Activated T-cell treated with anti-CD3 and anti-CD28 coated beads, Interleukin-2, amount 50 U/mL, for 72 hours (primary cell): ENCODE data around the gene ROR1. TPM values are rescaled to one million over a fixed set of nuclear protein-coding genes. Genes with fewer than 3 reads are reported as not detected.
A peak's percentile ranks its signal among the peaks of the same experiment; 100 is the strongest.

Source experiments
- ATAC-seq, 2 donors: fragments of 150-1000 bp; cut with Tn5 transposase; replicated peaks in 1 of 2; 2 replicates each; pipeline ENCODE4 v1.10.0; 2021; ENCODE audit warnings: moderate library complexity in 2 of 2, mild to moderate bottlenecking in 1 of 2
- DNase-seq, 2 donors: peaks; one replicate each; pipeline ENCODE4 v3.0.0; 2021 to 2022; ENCODE audit warnings: mixed read lengths in 1 of 2
- H3K27ac Mint-ChIP-seq: one replicate; pipeline ENCODE4 v1.8.0; 2022; ENCODE audit warnings: mild to moderate bottlenecking, moderate library complexity, mixed read lengths
- H3K27me3 Mint-ChIP-seq: one replicate; pipeline ENCODE4 v1.8.0; 2022; ENCODE audit warnings: low read depth, mixed read lengths
- H3K36me3 Mint-ChIP-seq, 2 donors: one replicate each; pipeline ENCODE4 v1.8.0; 2022; ENCODE audit warnings: mixed read lengths in 2 of 2, mild to moderate bottlenecking in 1 of 2; ENCODE audit not compliant: insufficient read depth in 2 of 2
- H3K4me1 Mint-ChIP-seq: one replicate; pipeline ENCODE4 v1.8.0; 2022; ENCODE audit warnings: low read depth, mixed read lengths
- H3K4me3 Mint-ChIP-seq, 2 donors: one replicate each; pipeline ENCODE4 v1.8.0; 2022; ENCODE audit warnings: mild to moderate bottlenecking in 2 of 2, mixed read lengths in 2 of 2, moderate library complexity in 2 of 2
- H3K9me3 Mint-ChIP-seq, 2 donors: one replicate each; pipeline ENCODE4 v1.8.0; 2022; ENCODE audit warnings: mixed read lengths in 2 of 2
- total RNA-seq, 2 donors: library from RNA; stranded (reverse); gene quantifications; one replicate each; pipeline ENCODE4 v1.2.3, GENCODE V29; 2022

Gene ROR1
- total RNA-seq, 2 donors from 2014 or later: 0.19 TPM; not detected in 1

DNA sequence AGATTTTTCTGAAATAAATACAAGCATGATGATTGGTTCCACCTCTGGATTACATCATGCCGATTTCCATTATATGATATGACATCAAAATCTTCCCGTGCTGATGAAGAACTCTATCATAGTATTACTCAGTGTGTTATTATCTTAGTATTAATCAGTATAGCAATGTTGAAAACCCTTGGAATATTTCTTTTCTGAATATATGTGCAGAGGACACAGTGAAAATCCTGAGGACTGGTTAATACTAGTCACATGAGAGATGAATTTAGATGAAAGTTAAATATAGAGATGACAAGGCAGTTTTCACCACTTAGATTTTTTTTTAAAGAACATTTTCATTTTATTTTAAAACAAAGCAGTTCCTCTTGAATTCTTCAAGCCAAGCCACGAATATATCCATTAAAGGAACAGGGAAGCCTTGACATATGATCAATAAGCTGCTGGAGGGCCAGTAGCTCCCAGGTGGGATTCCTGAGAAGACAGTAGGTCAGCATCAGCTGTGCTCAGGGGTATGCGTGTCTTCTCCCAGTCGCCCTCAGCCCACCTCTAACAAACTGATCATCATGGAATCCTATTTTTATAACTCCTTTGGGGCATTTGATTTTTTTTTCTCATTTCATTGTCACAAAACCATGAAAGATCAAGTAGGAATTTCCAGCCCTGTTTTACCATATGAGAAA, 373.4 kb downstream of the ROR1 start:
- peaks cover 24% of the 10 kb centered on the region for H3K27me3 Mint-ChIP-seq
- ATAC-seq: no peak
- no peaks in the 10 kb centered on the region for H3K9me3 Mint-ChIP-seq
- no peaks in the 10 kb centered on the region for H3K36me3 Mint-ChIP-seq
- no peaks in the 10 kb centered on the region for H3K4me1 Mint-ChIP-seq
- no peak overlapping the region for H3K27ac Mint-ChIP-seq
- H3K4me3 Mint-ChIP-seq: no peak overlapping the region
- DNase-seq: no peak

DNA sequence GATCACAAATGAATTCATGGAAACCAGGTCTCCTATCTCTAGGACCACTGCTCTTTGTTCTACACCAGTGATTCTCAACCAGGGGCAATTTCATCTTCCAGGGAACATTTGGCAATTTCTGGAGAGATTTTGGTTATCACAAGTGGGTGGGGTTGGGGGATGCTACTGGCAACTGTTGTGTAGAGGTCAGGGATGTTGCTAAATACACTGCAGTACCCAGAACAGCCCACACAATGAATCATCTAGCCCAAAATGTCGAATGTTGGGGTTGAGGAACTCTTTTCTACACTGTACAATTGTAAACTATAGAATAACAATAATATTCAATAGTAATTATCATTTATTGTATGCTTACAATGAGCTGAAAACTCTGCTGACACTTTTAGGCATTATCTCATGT, 373.9 kb downstream of the ROR1 start:
- Mint-ChIP-seq H3K4me1 (no peaks in the 10 kb centered on the region), H3K9me3 (no peaks in the 10 kb centered on the region), H3K27ac (no peak overlapping the region), H3K4me3 (no peak overlapping the region), H3K27me3 (peaks cover 24% of the 10 kb centered on the region), H3K36me3 (no peaks in the 10 kb centered on the region)
- ATAC-seq: no peak
- no peak for DNase-seq

DNA sequence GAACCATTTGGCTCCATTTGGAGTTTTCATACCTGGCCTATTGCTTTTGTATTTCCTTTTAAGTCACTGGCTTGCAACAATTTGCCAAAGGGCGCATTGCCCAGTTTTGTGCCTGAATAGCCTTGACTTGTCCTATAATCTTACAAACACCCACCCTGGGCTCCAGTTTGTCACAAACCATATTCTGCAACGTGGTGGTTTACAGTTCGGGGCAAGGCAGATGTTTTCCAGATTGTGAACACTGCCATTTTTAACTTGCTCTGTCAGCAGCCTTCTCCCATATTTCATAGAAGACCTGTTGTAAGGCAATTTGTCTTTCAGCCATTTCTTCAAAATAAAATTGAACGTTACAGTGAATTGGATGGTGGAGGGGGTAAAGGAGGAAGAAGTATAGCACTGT, 376.4 kb downstream of the ROR1 start:
- ATAC-seq (no peak), DNase-seq (no peak)
- no peak overlapping the region for H3K27ac Mint-ChIP-seq
- no peaks in the 10 kb centered on the region for H3K9me3 Mint-ChIP-seq
- H3K4me1 Mint-ChIP-seq: no peaks in the 10 kb centered on the region
- H3K27me3 Mint-ChIP-seq: peaks cover 18% of the 10 kb centered on the region
- no peaks in the 10 kb centered on the region for H3K36me3 Mint-ChIP-seq
- no peak overlapping the region for H3K4me3 Mint-ChIP-seq

DNA sequence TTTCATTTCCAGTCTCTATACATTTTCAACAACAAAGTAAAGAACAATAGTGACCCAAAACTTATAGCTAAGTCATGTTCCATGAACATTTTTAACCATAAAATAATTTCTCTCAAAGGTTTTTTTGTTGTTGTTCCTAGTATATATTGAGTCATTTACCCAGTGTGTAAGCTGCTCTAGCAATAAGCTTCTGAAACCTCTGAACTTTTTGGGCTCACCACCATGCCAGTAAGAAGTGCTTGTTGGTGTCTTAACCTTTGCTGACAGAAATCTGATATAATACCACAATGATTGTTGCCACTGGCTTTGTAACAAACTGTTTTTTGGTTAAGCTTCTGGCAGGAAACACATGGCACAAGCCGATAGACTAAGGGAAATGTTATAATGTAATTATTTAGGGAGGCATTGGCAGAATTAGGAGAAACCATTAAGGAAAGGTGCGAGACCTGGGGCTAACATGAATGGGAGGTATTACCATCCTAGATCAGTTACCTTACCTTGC, 377.0 kb downstream of the ROR1 start:
- H3K4me1 Mint-ChIP-seq: no peaks in the 10 kb centered on the region
- DNase-seq (no peak), ATAC-seq (peak; percentile 59 to 66)
- no peaks in the 10 kb centered on the region for H3K9me3 Mint-ChIP-seq
- peaks cover 18% of the 10 kb centered on the region for H3K27me3 Mint-ChIP-seq
- no peak overlapping the region for H3K4me3 Mint-ChIP-seq
- H3K36me3 Mint-ChIP-seq: no peaks in the 10 kb centered on the region
- peak overlapping the region; percentile 22 for H3K27ac Mint-ChIP-seq

GRCh38 chr1:64155278-64155677, 381.5 kb downstream of the ROR1 start:
- Mint-ChIP-seq H3K4me1 (no peaks in the 10 kb centered on the region), H3K9me3 (no peaks in the 10 kb centered on the region), H3K4me3 (no peak overlapping the region), H3K27ac (no peak overlapping the region), H3K36me3 (no peaks in the 10 kb centered on the region), H3K27me3 (peaks cover 10% of the 10 kb centered on the region)
- DNase-seq (no peak), ATAC-seq (no peak)

- Mint-ChIP-seq H3K36me3 (no peaks in the 10 kb centered on the region), H3K9me3 (no peaks in the 10 kb centered on the region), H3K4me3 (no peak overlapping the region), H3K27me3 (peaks cover 10% of the 10 kb centered on the region), H3K27ac (no peak overlapping the region), H3K4me1 (no peaks in the 10 kb centered on the region)
- ATAC-seq (no peak), DNase-seq (no peak)
Measured at GRCh38 chr1:64161357-64161941, 387.6 kb downstream of the ROR1 start.

GRCh38 chr1:64162151-64162550, 388.3 kb downstream of the ROR1 start:
- H3K36me3 Mint-ChIP-seq: no peaks in the 10 kb centered on the region
- DNase-seq (no peak), ATAC-seq (no peak)
- H3K4me1 Mint-ChIP-seq: no peaks in the 10 kb centered on the region
- H3K27me3 Mint-ChIP-seq: peaks cover 10% of the 10 kb centered on the region
- no peaks in the 10 kb centered on the region for H3K9me3 Mint-ChIP-seq
- no peak overlapping the region for H3K4me3 Mint-ChIP-seq
- no peak overlapping the region for H3K27ac Mint-ChIP-seq

GRCh38 chr1:64162804-64163203, 389.0 kb downstream of the ROR1 start:
- no peak for ATAC-seq

GRCh38 chr1:64163431-64163830, 389.6 kb downstream of the ROR1 start:
- ATAC-seq (no peak), DNase-seq (no peak)
- no peaks in the 10 kb centered on the region for H3K36me3 Mint-ChIP-seq
- H3K4me3 Mint-ChIP-seq: no peak overlapping the region
- no peaks in the 10 kb centered on the region for H3K4me1 Mint-ChIP-seq
- no peaks in the 10 kb centered on the region for H3K9me3 Mint-ChIP-seq
- no peak overlapping the region for H3K27ac Mint-ChIP-seq
- peaks cover 19% of the 10 kb centered on the region for H3K27me3 Mint-ChIP-seq

More at GRCh38 chr1:64162804-64163203, 389.0 kb downstream of the ROR1 start:
- Mint-ChIP-seq H3K4me3 (no peak overlapping the region), H3K9me3 (no peaks in the 10 kb centered on the region), H3K4me1 (no peaks in the 10 kb centered on the region), H3K36me3 (no peaks in the 10 kb centered on the region), H3K27ac (no peak overlapping the region), H3K27me3 (peaks cover 13% of the 10 kb centered on the region)
- DNase-seq: no peak

- no peak overlapping the region for H3K4me3 Mint-ChIP-seq
- H3K4me1 Mint-ChIP-seq: no peaks in the 10 kb centered on the region
- ATAC-seq (no peak), DNase-seq (no peak)
- peaks cover 0 to 1% of the 10 kb centered on the region in 2 donors for H3K9me3 Mint-ChIP-seq
- H3K27me3 Mint-ChIP-seq: peaks cover 22% of the 10 kb centered on the region
- H3K36me3 Mint-ChIP-seq: no peaks in the 10 kb centered on the region
- H3K27ac Mint-ChIP-seq: no peak overlapping the region
Measured at GRCh38 chr1:64163970-64164369, 390.2 kb downstream of the ROR1 start.

GRCh38 chr1:64166629-64167028, 392.8 kb downstream of the ROR1 start:
- DNase-seq (no peak), ATAC-seq (no peak)
- Mint-ChIP-seq H3K36me3 (peaks cover 0 to 5% of the 10 kb centered on the region in 2 donors), H3K27ac (no peak overlapping the region), H3K4me3 (no peak overlapping the region), H3K27me3 (peaks cover 38% of the 10 kb centered on the region), H3K4me1 (peaks cover 9% of the 10 kb centered on the region), H3K9me3 (peaks cover 0 to 6% of the 10 kb centered on the region in 2 donors)

DNA sequence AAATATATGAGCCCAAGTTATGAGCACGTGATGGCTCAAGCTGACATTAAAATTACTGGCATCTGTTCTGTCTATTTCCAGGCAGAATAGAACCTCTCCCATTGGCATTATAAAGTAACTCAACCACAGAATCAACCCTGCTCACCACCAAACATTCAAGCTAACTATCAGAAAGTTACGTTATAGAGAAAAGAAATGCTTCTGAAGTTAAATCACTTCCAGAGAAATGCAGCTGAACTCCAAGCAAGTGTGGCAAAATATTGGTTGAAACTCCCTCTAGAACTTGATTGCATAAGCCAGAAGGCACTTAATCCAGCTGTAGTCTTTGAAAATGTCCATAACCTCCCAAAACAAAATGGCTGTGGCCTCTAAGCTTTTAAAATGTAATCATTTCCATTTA, 393.4 kb downstream of the ROR1 start:
- no peak overlapping the region for H3K27ac Mint-ChIP-seq
- peaks cover 0 to 5% of the 10 kb centered on the region in 2 donors for H3K36me3 Mint-ChIP-seq
- peaks cover 38% of the 10 kb centered on the region for H3K27me3 Mint-ChIP-seq
- ATAC-seq (no peak), DNase-seq (no peak)
- H3K4me3 Mint-ChIP-seq: no peak overlapping the region
- H3K4me1 Mint-ChIP-seq: peaks cover 14% of the 10 kb centered on the region
- peaks cover 0 to 6% of the 10 kb centered on the region in 2 donors for H3K9me3 Mint-ChIP-seq

- DNase-seq: no peak
- H3K36me3 Mint-ChIP-seq: peaks cover 0 to 5% of the 10 kb centered on the region in 2 donors
- H3K27ac Mint-ChIP-seq: no peak overlapping the region
- H3K9me3 Mint-ChIP-seq: peaks cover 0 to 6% of the 10 kb centered on the region in 2 donors
- H3K27me3 Mint-ChIP-seq: peaks cover 67% of the 10 kb centered on the region
- peaks cover 24% of the 10 kb centered on the region for H3K4me1 Mint-ChIP-seq
- peak overlapping the region; percentile 6 to 67 for H3K4me3 Mint-ChIP-seq
- peak in 1 of 2 donors; percentile 8 for ATAC-seq
Measured at GRCh38 chr1:64171246-64171645, 397.4 kb downstream of the ROR1 start.
